Karpas-422 (cell line): ENCODE data around the gene RNU6-9. TPM values are rescaled to one million over a fixed set of nuclear protein-coding genes. Genes with fewer than 3 reads are reported as not detected.

Source experiments
- DNase-seq: peaks from one replicate; pipeline ENCODE4 v3.0.0-alpha.2; 2015
- H2AFZ ChIP-seq: fragments of 200-600 bp; sonication (generic); 2 replicates; pipeline ENCODE4 v1.6.1; 2014; ENCODE audit warnings: antibody characterized with exemption, low read length, mixed read lengths
- H3K27ac ChIP-seq: fragments of 200-600 bp; sonication (generic); 2 replicates; pipeline ENCODE4 v1.5.1; 2014; ENCODE audit warnings: mild to moderate bottlenecking, low read length, moderate library complexity
- H3K27me3 ChIP-seq: fragments of 200-600 bp; sonication (generic); 2 replicates; pipeline ENCODE4 v1.6.1; 2014; ENCODE audit warnings: low read length, mixed read lengths
- H3K36me3 ChIP-seq: fragments of 200-600 bp; sonication (generic); 2 replicates; pipeline ENCODE4 v1.6.1; 2014; ENCODE audit warnings: low read length, mixed read lengths; ENCODE audit not compliant: insufficient read depth
- H3K4me1 ChIP-seq: fragments of 200-600 bp; sonication (generic); 2 replicates; pipeline ENCODE4 v1.6.1; 2014; ENCODE audit warnings: mild to moderate bottlenecking, low read length, mixed read lengths
- H3K4me2 ChIP-seq: fragments of 200-600 bp; sonication (generic); 2 replicates; pipeline ENCODE4 v1.6.1; 2014; ENCODE audit warnings: low read length, low read depth, mild to moderate bottlenecking; ENCODE audit not compliant: poor library complexity, severe bottlenecking
- H3K4me3 ChIP-seq: fragments of 200-600 bp; sonication (generic); 2 replicates; pipeline ENCODE4 v1.5.1; 2014; ENCODE audit warnings: mild to moderate bottlenecking, antibody characterized with exemption, low read length, mixed read lengths
- H3K79me2 ChIP-seq: fragments of 200-600 bp; sonication (generic); 2 replicates; pipeline ENCODE4 v1.6.1; 2014; ENCODE audit warnings: mild to moderate bottlenecking, low read length, mixed read lengths
- H3K9ac ChIP-seq: fragments of 200-600 bp; sonication (generic); 2 replicates; pipeline ENCODE4 v1.6.0; 2014; ENCODE audit warnings: low read length
- H3K9me2 ChIP-seq: fragments of 200-600 bp; sonication (generic), shearing (Covaris generic); replicated peaks from 2 replicates; pipeline ENCODE4 v1.6.0; 2014; ENCODE audit warnings: mild to moderate bottlenecking, low read length, moderate library complexity; ENCODE audit not compliant: insufficient read depth
- H3K9me3 ChIP-seq: fragments of 300-700, 200-600 bp; sonication (generic); 2 replicates; pipeline ENCODE4 v1.6.1; 2014; ENCODE audit warnings: low read length, mixed read lengths
- H4K20me1 ChIP-seq: fragments of 200-600 bp; sonication (generic); 2 replicates; pipeline ENCODE4 v1.6.1; 2014; ENCODE audit warnings: mild to moderate bottlenecking, antibody characterized with exemption, low read length, low read depth; ENCODE audit not compliant: insufficient read depth
- total RNA-seq: library from RNA; depleted of rRNA; stranded (reverse); fragments of >200 nt; shearing (Covaris generic); gene quantifications from 2 replicates; pipeline ENCODE4 v1.2.3, GENCODE V29; 2014; ENCODE audit warnings: low replicate concordance

The RNU6-9 gene
- total RNA-seq, 1 experiment from 2014 or later: not detected

- H2AFZ ChIP-seq: no peak overlapping the region
- no peaks in the 10 kb centered on the region for H3K27me3 ChIP-seq
- no peak overlapping the region for H3K27ac ChIP-seq
- no peaks in the 10 kb centered on the region for H3K9me3 ChIP-seq
- H3K36me3 ChIP-seq: 0 out of 2 replicates have a peak, but pooled peaks cover 3% of the 10 kb centered on the region
- H3K9me2 ChIP-seq: no peaks in the 10 kb centered on the region
- H3K4me2 ChIP-seq: no peak overlapping the region
- H3K79me2 ChIP-seq: no peaks in the 10 kb centered on the region
- no peak for DNase-seq
- H3K4me3 ChIP-seq: no peak overlapping the region
- H3K4me1 ChIP-seq: no peaks in the 10 kb centered on the region
- H3K9ac ChIP-seq: no peak overlapping the region
- no peaks in the 10 kb centered on the region for H4K20me1 ChIP-seq
Measured at GRCh38 chr19:879711-880438, 13.4 kb upstream of the RNU6-9 start.

GRCh38 chr19:881385-882071 is 11.8 kb upstream of the RNU6-9 start:
- Histone ChIP-seq H3K27me3 (no peaks in the 10 kb centered on the region), H3K36me3 (0 out of 2 replicates have a peak, but pooled peaks cover 3% of the 10 kb centered on the region), H3K4me1 (no peaks in the 10 kb centered on the region), H3K4me3 (no peak overlapping the region), H3K27ac (no peak overlapping the region), H3K9me3 (no peaks in the 10 kb centered on the region), H3K9me2 (no peaks in the 10 kb centered on the region), H4K20me1 (no peaks in the 10 kb centered on the region), H2AFZ (no peak overlapping the region), H3K4me2 (no peak overlapping the region), H3K79me2 (no peaks in the 10 kb centered on the region), H3K9ac (no peak overlapping the region)
- DNase-seq: no peak

GRCh38 chr19:882871-883497 is 10.3 kb upstream of the RNU6-9 start:
- no peak overlapping the region for H3K4me2 ChIP-seq
- H3K36me3 ChIP-seq: 0 out of 2 replicates have a peak, but pooled peaks cover 3% of the 10 kb centered on the region
- no peak overlapping the region for H2AFZ ChIP-seq
- no peak for DNase-seq
- no peaks in the 10 kb centered on the region for H3K27me3 ChIP-seq
- no peaks in the 10 kb centered on the region for H3K9me2 ChIP-seq
- no peaks in the 10 kb centered on the region for H3K4me1 ChIP-seq
- H3K27ac ChIP-seq: no peak overlapping the region
- no peaks in the 10 kb centered on the region for H4K20me1 ChIP-seq
- H3K9ac ChIP-seq: no peak overlapping the region
- no peaks in the 10 kb centered on the region for H3K79me2 ChIP-seq
- H3K9me3 ChIP-seq: no peaks in the 10 kb centered on the region
- no peak overlapping the region for H3K4me3 ChIP-seq

- Histone ChIP-seq H3K4me1 (no peaks in the 10 kb centered on the region), H3K4me3 (no peak overlapping the region), H3K9me3 (no peaks in the 10 kb centered on the region), H2AFZ (no peak overlapping the region), H3K27ac (no peak overlapping the region), H4K20me1 (no peaks in the 10 kb centered on the region), H3K27me3 (no peaks in the 10 kb centered on the region), H3K9ac (no peak overlapping the region), H3K9me2 (no peaks in the 10 kb centered on the region), H3K79me2 (peaks cover 4% of the 10 kb centered on the region; the same call in 1 of the 2 replicates), H3K36me3 (0 out of 2 replicates have a peak, but pooled peaks cover 5% of the 10 kb centered on the region), H3K4me2 (no peak overlapping the region)
- DNase-seq: no peak
Measured at GRCh38 chr19:883661-884211, 9.5 kb upstream of the RNU6-9 start.

- H4K20me1 ChIP-seq: 0 out of 2 replicates have a peak, but pooled peaks cover 6% of the 10 kb centered on the region
- no peak overlapping the region for H3K27ac ChIP-seq
- no peak overlapping the region for H3K4me2 ChIP-seq
- H3K4me3 ChIP-seq: no peak overlapping the region
- peaks cover 4% of the 10 kb centered on the region; the same call in 1 of the 2 replicates for H3K79me2 ChIP-seq
- H2AFZ ChIP-seq: no peak overlapping the region
- no peak overlapping the region for H3K9ac ChIP-seq
- H3K27me3 ChIP-seq: no peaks in the 10 kb centered on the region
- DNase-seq: no peak
- no peaks in the 10 kb centered on the region for H3K9me3 ChIP-seq
- no peaks in the 10 kb centered on the region for H3K4me1 ChIP-seq
- H3K9me2 ChIP-seq: no peaks in the 10 kb centered on the region
- 0 out of 2 replicates have a peak, but pooled peaks cover 8% of the 10 kb centered on the region for H3K36me3 ChIP-seq
Measured at GRCh38 chr19:884420-885211, 8.7 kb upstream of the RNU6-9 start.

GRCh38 chr19:885536-886224 is 7.6 kb upstream of the RNU6-9 start:
- Histone ChIP-seq H3K79me2 (peaks cover 5% of the 10 kb centered on the region; the same call in 1 of the 2 replicates), H3K9me2 (no peaks in the 10 kb centered on the region), H3K27me3 (no peaks in the 10 kb centered on the region), H3K36me3 (0 out of 2 replicates have a peak, but pooled peaks cover 8% of the 10 kb centered on the region), H2AFZ (no peak overlapping the region), H3K4me1 (no peaks in the 10 kb centered on the region), H4K20me1 (0 out of 2 replicates have a peak, but pooled peaks cover 6% of the 10 kb centered on the region), H3K9ac (no peak overlapping the region), H3K9me3 (no peaks in the 10 kb centered on the region), H3K27ac (no peak overlapping the region), H3K4me3 (no peak overlapping the region), H3K4me2 (no peak overlapping the region)
- no peak for DNase-seq

GRCh38 chr19:887072-887471 is 6.2 kb upstream of the RNU6-9 start:
- no peak overlapping the region for H2AFZ ChIP-seq
- H3K9me2 ChIP-seq: no peaks in the 10 kb centered on the region
- H3K9ac ChIP-seq: no peak overlapping the region
- H3K36me3 ChIP-seq: 0 out of 2 replicates have a peak, but pooled peaks cover 8% of the 10 kb centered on the region
- H3K4me3 ChIP-seq: no peak overlapping the region
- no peak overlapping the region for H3K27ac ChIP-seq
- DNase-seq: no peak
- no peak overlapping the region for H3K4me2 ChIP-seq
- peaks cover 14% of the 10 kb centered on the region for H3K79me2 ChIP-seq
- peaks cover 7% of the 10 kb centered on the region; the same call in 1 of the 2 replicates for H4K20me1 ChIP-seq
- peaks cover 3% of the 10 kb centered on the region for H3K4me1 ChIP-seq
- H3K27me3 ChIP-seq: no peaks in the 10 kb centered on the region
- no peaks in the 10 kb centered on the region for H3K9me3 ChIP-seq
